AG09309 (cell line): Measurements from ENCODE around the gene FAM24B.
"Not testable (repeated sequence)": the region's sequence is repeated elsewhere in the genome, so short reads cannot be mapped to it uniquely, and the experiment has no call there.

Source experiments
- DNase-seq: peaks from one replicate; pipeline ENCODE4 v3.0.0-alpha.2; 2010; ENCODE audit warnings: low read depth
- H3K4me3 ChIP-seq: 2 replicates; pipeline ENCODE4 v1.5.1; 2011; ENCODE audit warnings: mild to moderate bottlenecking, low read depth, low read length, moderate library complexity; ENCODE audit not compliant: control insufficient read depth
- TF ChIP-seq, protein P1 (sequence below): IDR thresholded peaks from 2 replicates; pipeline ENCODE4 v1.5.1; 2011; ENCODE audit warnings: mild to moderate bottlenecking, low read depth, low read length, inconsistent platforms; ENCODE audit not compliant: insufficient read depth, control insufficient read depth; ENCODE audit errors: missing control alignments

Gene FAM24B

DNA sequence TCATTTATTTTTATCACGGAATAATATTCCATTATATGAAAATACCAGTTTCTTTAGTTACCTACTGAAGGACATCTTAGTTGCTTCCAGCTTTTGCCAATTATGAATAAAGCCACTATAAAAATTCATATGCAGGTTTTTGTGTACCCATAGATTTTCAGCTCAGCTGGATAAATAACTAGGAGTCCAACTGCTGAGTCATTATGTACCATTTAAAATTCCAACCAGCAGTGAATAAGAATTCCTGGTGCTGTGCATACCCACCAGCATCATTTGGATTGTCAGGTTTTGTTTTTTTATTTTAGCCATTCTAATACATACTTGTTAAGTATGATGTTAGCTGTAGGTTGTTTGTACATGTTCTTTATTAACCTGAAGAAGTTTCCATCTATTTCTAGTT is 14.5 kb downstream of the FAM24B start:
- H3K4me3 ChIP-seq = no peak overlapping the region
- TF ChIP-seq, protein P1, sequence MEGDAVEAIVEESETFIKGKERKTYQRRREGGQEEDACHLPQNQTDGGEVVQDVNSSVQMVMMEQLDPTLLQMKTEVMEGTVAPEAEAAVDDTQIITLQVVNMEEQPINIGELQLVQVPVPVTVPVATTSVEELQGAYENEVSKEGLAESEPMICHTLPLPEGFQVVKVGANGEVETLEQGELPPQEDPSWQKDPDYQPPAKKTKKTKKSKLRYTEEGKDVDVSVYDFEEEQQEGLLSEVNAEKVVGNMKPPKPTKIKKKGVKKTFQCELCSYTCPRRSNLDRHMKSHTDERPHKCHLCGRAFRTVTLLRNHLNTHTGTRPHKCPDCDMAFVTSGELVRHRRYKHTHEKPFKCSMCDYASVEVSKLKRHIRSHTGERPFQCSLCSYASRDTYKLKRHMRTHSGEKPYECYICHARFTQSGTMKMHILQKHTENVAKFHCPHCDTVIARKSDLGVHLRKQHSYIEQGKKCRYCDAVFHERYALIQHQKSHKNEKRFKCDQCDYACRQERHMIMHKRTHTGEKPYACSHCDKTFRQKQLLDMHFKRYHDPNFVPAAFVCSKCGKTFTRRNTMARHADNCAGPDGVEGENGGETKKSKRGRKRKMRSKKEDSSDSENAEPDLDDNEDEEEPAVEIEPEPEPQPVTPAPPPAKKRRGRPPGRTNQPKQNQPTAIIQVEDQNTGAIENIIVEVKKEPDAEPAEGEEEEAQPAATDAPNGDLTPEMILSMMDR = no peak
- no peak for DNase-seq

DNA sequence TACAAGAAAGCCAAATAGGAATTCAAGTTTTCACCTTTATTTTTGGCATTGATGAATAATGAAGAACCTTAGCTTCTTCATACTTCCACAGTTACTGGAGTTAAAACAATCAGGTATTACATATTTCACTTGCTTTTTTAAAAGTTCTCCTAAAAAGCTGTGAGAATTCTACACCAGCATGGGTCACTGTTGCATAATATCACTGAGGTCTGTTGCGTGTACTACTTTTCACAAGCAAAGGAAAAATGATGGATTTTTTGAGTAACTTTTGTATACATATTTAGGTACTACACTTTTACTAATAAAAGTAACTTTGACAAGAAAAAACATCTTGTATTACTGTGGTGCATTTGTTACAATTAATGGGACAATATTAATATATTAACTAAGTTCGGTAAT is 15.2 kb downstream of the FAM24B start:
- no peak overlapping the region for H3K4me3 ChIP-seq
- DNase-seq = no peak
- TF ChIP-seq, protein P1 = no peak

DNA sequence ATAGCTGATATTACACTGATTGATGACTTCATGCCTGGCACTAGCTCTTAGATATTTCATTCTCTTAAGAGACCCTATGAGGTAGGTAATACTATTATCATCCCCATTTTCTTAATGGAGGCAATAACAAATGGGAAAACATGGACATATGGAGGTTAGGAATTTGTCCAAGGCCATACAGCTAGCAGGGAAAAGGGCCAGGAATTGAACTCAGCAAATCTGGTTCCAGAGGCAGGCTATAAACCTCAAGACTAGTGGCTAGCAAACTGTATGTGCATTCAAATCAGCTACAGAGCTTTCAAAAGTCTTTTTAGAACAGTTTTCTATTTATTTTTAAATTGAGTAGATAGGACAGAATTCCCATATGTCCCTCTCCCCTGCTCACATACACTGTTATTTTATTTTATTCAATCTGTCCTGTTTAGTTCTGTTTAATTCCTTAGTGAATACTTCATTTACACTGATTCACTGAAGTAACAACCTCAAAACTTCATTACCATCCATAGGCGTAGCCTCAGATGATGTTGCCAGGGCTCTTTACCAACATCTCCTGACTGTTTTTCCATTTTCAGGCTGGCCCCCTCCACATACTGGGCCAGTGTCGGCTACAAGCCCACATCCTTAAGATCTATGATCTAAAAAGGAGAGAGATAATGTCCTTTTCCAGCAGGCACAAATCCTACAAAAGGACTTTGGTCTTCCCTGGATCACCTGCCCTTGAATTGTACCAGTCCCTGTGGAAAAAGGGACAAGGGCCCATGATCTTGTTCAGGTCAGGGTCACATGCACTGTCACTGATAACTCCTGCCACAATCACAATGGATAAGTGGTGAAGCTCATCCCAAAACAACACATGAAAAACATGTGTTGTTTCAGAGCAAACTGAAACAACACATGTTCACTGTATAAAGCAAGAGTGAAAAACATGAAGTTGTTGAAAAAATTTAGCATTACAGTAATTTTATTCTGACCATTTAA is 15.9 kb downstream of the FAM24B start:
- H3K4me3 ChIP-seq = no peak overlapping the region
- no peak for DNase-seq
- TF ChIP-seq, protein P1 = no peak

DNA sequence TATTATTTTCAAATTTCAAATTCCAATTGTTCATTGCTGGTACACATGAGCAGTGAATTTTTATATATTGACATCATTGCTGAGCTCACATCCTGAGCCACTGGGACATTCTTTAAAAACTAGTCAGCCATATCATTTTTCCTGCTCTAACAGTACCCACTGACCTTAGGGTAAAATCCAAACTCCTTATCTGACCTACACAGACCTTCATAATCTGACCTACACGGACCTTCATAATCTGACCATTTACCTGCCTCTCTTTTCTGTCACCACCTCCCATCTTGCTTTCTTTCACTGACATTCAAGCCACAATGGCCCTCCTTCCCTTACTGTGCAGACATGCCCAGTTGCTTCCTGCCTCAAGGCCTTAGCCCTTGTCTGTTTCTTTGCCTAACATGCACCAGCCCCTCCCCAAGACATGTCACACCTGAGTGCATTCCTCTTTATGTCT is 17.6 kb downstream of the FAM24B start:
- no peak for DNase-seq
- TF ChIP-seq, protein P1 = no peak
- H3K4me3 ChIP-seq = no peak overlapping the region

DNA sequence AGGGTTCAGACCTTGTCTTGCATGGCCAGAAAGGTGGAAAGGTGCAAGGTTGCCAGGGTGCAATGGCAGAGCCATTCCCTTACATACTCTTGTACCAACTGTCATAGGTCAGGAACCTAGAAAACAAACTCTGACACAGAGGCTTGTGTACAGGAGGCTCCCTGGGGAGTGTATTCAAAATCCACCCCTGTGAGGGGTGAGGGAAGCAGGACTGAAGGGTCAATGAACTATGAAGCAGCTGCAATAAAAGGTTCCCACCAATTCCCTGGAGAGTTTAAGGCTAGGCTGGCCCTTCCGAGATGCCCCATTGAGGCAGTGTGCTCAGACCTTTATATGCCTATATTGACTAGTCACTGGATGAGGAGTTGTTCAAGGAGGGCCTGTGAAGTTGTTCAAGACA is 19.9 kb downstream of the FAM24B start:
- TF ChIP-seq, protein P1 = no peak
- no peak overlapping the region for H3K4me3 ChIP-seq
- no peak for DNase-seq

DNA sequence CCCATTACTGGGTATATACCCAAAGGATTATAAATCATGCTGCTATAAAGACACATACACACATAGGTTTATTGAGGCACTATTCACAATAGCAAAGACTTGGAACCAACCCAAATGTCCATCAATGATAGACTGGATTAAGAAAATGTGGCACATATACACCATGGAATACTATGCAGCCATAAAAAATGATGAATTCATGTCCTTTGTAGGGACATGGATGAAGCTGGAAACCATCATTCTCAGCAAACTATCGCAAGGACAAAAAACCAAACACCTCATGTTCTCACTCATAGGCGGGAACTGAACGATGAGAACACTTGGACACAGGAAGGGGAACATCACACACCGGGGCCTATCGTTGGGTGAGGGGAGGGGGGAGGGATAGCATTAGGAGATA is 21.3 kb downstream of the FAM24B start:
- not testable (repeated sequence) for DNase-seq, H3K4me3 ChIP-seq

DNA sequence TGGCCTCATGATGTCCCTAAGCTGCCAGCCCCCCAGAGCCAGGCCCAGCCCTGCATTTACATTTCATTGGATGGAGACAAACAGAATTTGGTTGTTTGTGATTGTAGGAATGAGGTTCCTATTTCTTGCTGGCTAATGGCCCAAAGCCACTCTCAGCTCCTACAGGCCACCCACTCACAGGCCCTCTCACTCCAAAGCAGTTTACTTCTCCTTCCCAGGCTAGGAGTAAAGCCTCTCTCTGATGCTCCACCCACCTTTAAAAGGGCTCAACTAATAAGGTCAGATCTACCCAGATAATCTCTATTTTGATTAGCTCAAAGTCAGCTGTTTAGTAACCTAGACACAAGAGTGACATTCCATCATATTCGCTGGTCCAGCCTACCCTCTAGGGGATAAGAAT is 22.5 kb downstream of the FAM24B start:
- no peak overlapping the region for H3K4me3 ChIP-seq
- TF ChIP-seq, protein P1 = no peak
- no peak for DNase-seq
